WTC11 (cell line): ENCODE measurements around the gene SBK1. TPM values are rescaled to one million over a fixed set of nuclear protein-coding genes. Genes with fewer than 3 reads are reported as not detected.
"Not testable (repeated sequence)": the region's sequence is repeated elsewhere in the genome, so short reads cannot be mapped to it uniquely, and the experiment has no call there.

Experiments
- ATAC-seq: fragments of 200-7000 bp; cut with Tn5 transposase; 2 replicates; pipeline ENCODE4 v1.10.0; 2021; ENCODE audit warnings: mild to moderate bottlenecking, moderate library complexity
- Bru-seq: library from RNA; stranded (reverse); fragments of 400-500 nt; gene quantifications from one replicate; lab custom pipeline; 2021; lab: Mats Ljungman, UMichigan
- CTCF ChIA-PET: fragments of 300-600 bp; sonication (Branson Sonifier 250); formaldehyde crosslinking; loops from one replicate; lab custom pipeline; 2021; ENCODE audit warnings: antibody characterized with exemption; lab: Charles Lee
- POLR2A ChIA-PET: fragments of 350-600 bp; sonication (Branson Sonifier 250); formaldehyde crosslinking; loops from one replicate; lab custom pipeline; 2021; ENCODE audit warnings: antibody characterized with exemption; lab: Charles Lee
- DNase-seq: peaks from one replicate; pipeline ENCODE4 v3.0.0; 2021; ENCODE audit warnings: low spot score
- H3K27ac Mint-ChIP-seq: 2 replicates; pipeline ENCODE4 v1.8.0; 2021; ENCODE audit warnings: mixed read lengths
- H3K27me3 Mint-ChIP-seq: 2 replicates; pipeline ENCODE4 v1.8.0; 2021; ENCODE audit warnings: low read depth, mild to moderate bottlenecking, moderate library complexity, mixed read lengths
- H3K36me3 Mint-ChIP-seq: 2 replicates; pipeline ENCODE4 v1.8.0; 2021; ENCODE audit warnings: mixed read lengths
- H3K4me1 Mint-ChIP-seq: 2 replicates; pipeline ENCODE4 v1.8.0; 2022; ENCODE audit warnings: mixed read lengths
- H3K4me3 Mint-ChIP-seq: 2 replicates; pipeline ENCODE4 v1.8.0; 2021; ENCODE audit warnings: mild to moderate bottlenecking, moderate library complexity, mixed read lengths
- H3K9me3 Mint-ChIP-seq: 2 replicates; pipeline ENCODE4 v1.8.0; 2021; ENCODE audit warnings: mixed read lengths
- AFF4 ChIP-seq: sonication (generic); formaldehyde crosslinking; IDR thresholded peaks from 2 replicates; pipeline ENCODE4 v1.8.1; 2023; ENCODE audit warnings: mild to moderate bottlenecking, missing genetic modification reagents, borderline replicate concordance
- ATF3 ChIP-seq: sonication (generic); formaldehyde crosslinking; conservative IDR thresholded peaks from 2 replicates; pipeline ENCODE4 v1.8.1; 2022; ENCODE audit warnings: mild to moderate bottlenecking, missing genetic modification reagents
- CREB1 ChIP-seq: sonication (generic); formaldehyde crosslinking; IDR thresholded peaks from 2 replicates; pipeline ENCODE4 v1.8.0; 2023; ENCODE audit warnings: mild to moderate bottlenecking, missing genetic modification reagents
- E2F1 ChIP-seq: sonication (generic); formaldehyde crosslinking; IDR thresholded peaks from 2 replicates; pipeline ENCODE4 v1.8.0; 2022; ENCODE audit warnings: mild to moderate bottlenecking, missing genetic modification reagents
- FOXK1 ChIP-seq: sonication (generic); formaldehyde crosslinking; IDR thresholded peaks from 2 replicates; pipeline ENCODE4 v1.8.0; 2022; ENCODE audit warnings: mild to moderate bottlenecking, moderate library complexity, missing genetic modification reagents
- FOXP1 ChIP-seq: sonication (generic); formaldehyde crosslinking; IDR thresholded peaks from 2 replicates; pipeline ENCODE4 v1.8.0; 2022; ENCODE audit warnings: missing genetic modification reagents, mild to moderate bottlenecking, moderate library complexity, borderline replicate concordance
- GRHL2 ChIP-seq: fragments of 250-450 bp; sonication (Bioruptor Pico); IDR thresholded peaks from 2 replicates; pipeline ENCODE4 v1.8.0; 2022; ENCODE audit warnings: mild to moderate bottlenecking, moderate library complexity; ENCODE audit not compliant: insufficient replicate concordance, severe bottlenecking
- JUN ChIP-seq: sonication (generic); formaldehyde crosslinking; IDR thresholded peaks from 2 replicates; pipeline ENCODE4 v1.8.0; 2023; ENCODE audit warnings: mild to moderate bottlenecking, missing genetic modification reagents
- MXD4 ChIP-seq: fragments of 250-450 bp; sonication (Bioruptor Pico); IDR thresholded peaks from 2 replicates; pipeline ENCODE4 v1.8.0; 2021; ENCODE audit warnings: mild to moderate bottlenecking, moderate library complexity, borderline replicate concordance
- NR3C1 ChIP-seq: sonication (generic); formaldehyde crosslinking; conservative IDR thresholded peaks from 2 replicates; pipeline ENCODE4 v1.8.1; 2023; ENCODE audit warnings: low read depth, mild to moderate bottlenecking, missing genetic modification reagents
- SMAD3 ChIP-seq: sonication (generic); formaldehyde crosslinking; IDR thresholded peaks from 2 replicates; pipeline ENCODE4 v1.8.0; 2022; ENCODE audit warnings: missing genetic modification reagents, mild to moderate bottlenecking, borderline replicate concordance
- SP1 ChIP-seq: sonication (generic); formaldehyde crosslinking; conservative IDR thresholded peaks from 2 replicates; pipeline ENCODE4 v1.8.1; 2022; ENCODE audit warnings: missing genetic modification reagents
- TP53 ChIP-seq: sonication (generic); formaldehyde crosslinking; IDR thresholded peaks from 2 replicates; pipeline ENCODE4 v1.8.1; 2023; ENCODE audit warnings: mild to moderate bottlenecking, missing genetic modification reagents
- ZNF121 ChIP-seq: sonication (generic); formaldehyde crosslinking; IDR thresholded peaks from 2 replicates; pipeline ENCODE4 v1.8.0; 2023; ENCODE audit warnings: missing genetic modification reagents
- long read RNA-seq, 3 experiments: library from RNA in 1 of 3; library from capped mRNA in 1 of 3; library from polyadenylated mRNA in 1 of 3; unstranded in 2 of 3; stranded (forward) in 1 of 3; transcript quantifications; one replicate each; pipeline ENCODE4 v2.0.0, GENCODE V29; 2021
- total RNA-seq: library from RNA; stranded (reverse); gene quantifications from 3 replicates; pipeline ENCODE4 v1.2.3, GENCODE V29; 2021
- TF ChIP-seq, protein P1 (sequence below): sonication (generic); formaldehyde crosslinking; IDR thresholded peaks from 2 replicates; pipeline ENCODE4 v1.8.0; 2022; ENCODE audit warnings: mild to moderate bottlenecking, missing genetic modification reagents
- TF ChIP-seq, protein P2 (sequence below): sonication (generic); formaldehyde crosslinking; IDR thresholded peaks from 2 replicates; pipeline ENCODE4 v1.8.0; 2022; ENCODE audit warnings: missing genetic modification reagents
- TF ChIP-seq, protein P3 (sequence below): sonication (generic); formaldehyde crosslinking; IDR thresholded peaks from 2 replicates; pipeline ENCODE4 v1.8.1; 2022; ENCODE audit warnings: low read depth, missing genetic modification reagents, borderline replicate concordance

Gene SBK1
- total RNA-seq, result 79.4 to 85.7 TPM (median 82.6 TPM) in 3 replicates
- Bru-seq, nascent RNA, result percentile 77 among the genes with signal in this experiment
- long read RNA-seq, experiment 1, full-length matches to known transcripts, result 379 of 514 reads
- long read RNA-seq, experiment 1, partial matches to known transcripts, result 46 of 514 reads
- long read RNA-seq, experiment 1, other reads (novel, unspliced or antisense), result 89 of 514 reads
- long read RNA-seq, experiment 2, full-length matches to known transcripts, result 33 of 114 reads
- long read RNA-seq, experiment 2, partial matches to known transcripts, result 80 of 114 reads
- long read RNA-seq, experiment 2, other reads (novel, unspliced or antisense), result 1 of 114 reads
- long read RNA-seq, experiment 3, result 0 reads

DNA sequence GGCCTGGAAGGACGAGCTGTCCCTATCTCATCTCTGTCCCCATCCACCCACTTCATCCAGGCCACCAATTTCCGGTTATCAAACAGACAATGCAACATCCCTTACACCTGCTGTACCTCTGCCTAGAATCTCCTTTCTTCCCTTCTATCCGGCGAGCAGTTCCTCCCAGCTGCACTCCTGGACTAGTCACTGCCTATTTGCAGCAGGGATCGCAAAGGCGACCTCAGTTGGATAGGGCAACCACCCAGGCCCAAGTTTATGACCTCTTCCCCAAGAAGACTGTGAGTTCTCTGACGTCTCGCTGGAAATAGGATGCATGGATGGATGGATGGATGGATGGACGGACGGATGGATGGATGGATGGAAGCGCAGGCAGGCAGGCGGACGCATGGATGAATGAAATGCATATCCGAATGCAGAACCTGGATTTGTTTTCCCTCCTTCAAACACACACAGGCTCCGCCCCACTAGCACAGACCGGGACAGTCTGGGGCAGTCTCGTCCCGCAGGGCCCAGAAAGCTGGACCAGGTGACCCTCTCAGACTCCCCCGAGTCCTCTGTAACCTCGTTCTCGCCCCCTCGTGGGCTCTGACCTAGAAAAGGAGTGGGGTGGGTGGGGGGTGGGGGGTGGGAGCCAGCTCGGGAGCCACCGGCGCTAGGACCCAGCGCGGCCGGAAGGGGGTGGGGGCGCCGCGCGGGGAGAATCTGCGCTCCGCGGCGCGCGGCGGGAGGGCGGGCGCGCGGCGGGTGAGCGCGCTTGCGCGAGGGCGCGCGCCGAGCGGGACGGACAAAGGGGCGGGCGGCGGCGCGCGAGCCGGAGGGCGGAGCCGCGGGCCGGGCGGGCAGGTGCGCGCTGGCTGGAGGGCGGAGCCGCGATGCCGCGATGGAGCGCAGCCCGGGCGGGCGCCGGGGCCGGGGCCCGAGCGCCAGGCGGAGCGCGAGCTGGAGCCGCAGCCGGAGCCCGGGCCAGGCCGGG, at the start of gene SBK1:
SBK1 (plus strand) TSS at position 875 of the 976 bp plus-strand sequence. CDS start 24,867 bp downstream, outside the sequence.
- Mint-ChIP-seq H3K4me3 (peak within 1 kb of the TSS; percentile 91), H3K9me3 (no peaks in the 10 kb centered on the region), H3K27ac (peak within 1 kb of the TSS; percentile 82), H3K4me1 (peaks cover 44% of the 10 kb centered on the region), H3K36me3 (peaks cover 20% of the 10 kb centered on the region), H3K27me3 (no peaks in the 10 kb centered on the region)
- POLR2A ChIA-PET, result interaction anchor here (1.0 to 1.5 kb wide), 3 partner anchors 9 to 14 kb away, joined by 3 to 5 read pairs (median 3); no protein-coding TSS in a partner anchor
- ATAC-seq (peak; percentile 74), DNase-seq (peak; percentile 80)
- CTCF ChIA-PET, result interaction anchor here (0.7 to 3.4 kb wide), 6 partner anchors 10 to 201 kb away, joined by 3 to 14 read pairs (median 8); no protein-coding TSS in a partner anchor
- TF ChIP-seq SP1 (CRISPR knock-in tag) (peak; percentile 70), ZNF121 (CRISPR knock-in tag) (no peak), ATF3 (CRISPR knock-in tag) (no peak), FOXK1 (CRISPR knock-in tag) (0 out of 2 replicates have a peak, but pooled peaks have one; percentile 37), CREB1 (CRISPR knock-in tag) (no peak), SMAD3 (no peak), FOXP1 (CRISPR knock-in tag) (0 out of 2 replicates have a peak, but pooled peaks have one; percentile 25)
- TF ChIP-seq, protein P1, sequence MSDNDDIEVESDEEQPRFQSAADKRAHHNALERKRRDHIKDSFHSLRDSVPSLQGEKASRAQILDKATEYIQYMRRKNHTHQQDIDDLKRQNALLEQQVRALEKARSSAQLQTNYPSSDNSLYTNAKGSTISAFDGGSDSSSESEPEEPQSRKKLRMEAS (CRISPR knock-in tag), result peak; percentile 65; the same call in 1 of the 2 replicates

GRCh38 chr16:28249483-28249882, 42.8 kb upstream of the SBK1 start:
- H3K4me3 Mint-ChIP-seq, H3K27me3 Mint-ChIP-seq, CTCF ChIA-PET, POLR2A ChIA-PET, H3K27ac Mint-ChIP-seq, DNase-seq, H3K9me3 Mint-ChIP-seq, H3K36me3 Mint-ChIP-seq, ATAC-seq: not testable (repeated sequence)
- H3K4me1 Mint-ChIP-seq, result peaks cover 31% of the 10 kb centered on the region

- 0 out of 2 replicates have a peak, but pooled peaks cover 7% of the 10 kb centered on the region for H3K9me3 Mint-ChIP-seq
- peaks cover 43% of the 10 kb centered on the region for H3K4me1 Mint-ChIP-seq
- H3K4me3 Mint-ChIP-seq, result no peak overlapping the region
- H3K36me3 Mint-ChIP-seq, result no peaks in the 10 kb centered on the region
- DNase-seq, result no peak
- ATAC-seq, result peak; percentile 38
- ChIA-PET CTCF (no interaction called here), POLR2A (no interaction called here)
- no peaks in the 10 kb centered on the region; the same call in 1 of the 2 replicates for H3K27me3 Mint-ChIP-seq
- H3K27ac Mint-ChIP-seq, result no peak overlapping the region
- no peak for TF ChIP-seq MXD4 (CRISPR knock-in tag)
- TF ChIP-seq NR3C1 (CRISPR knock-in tag), result no peak
- TF ChIP-seq TP53, result no peak
- no peak for TF ChIP-seq GRHL2 (CRISPR knock-in tag)
- TF ChIP-seq, protein P2, sequence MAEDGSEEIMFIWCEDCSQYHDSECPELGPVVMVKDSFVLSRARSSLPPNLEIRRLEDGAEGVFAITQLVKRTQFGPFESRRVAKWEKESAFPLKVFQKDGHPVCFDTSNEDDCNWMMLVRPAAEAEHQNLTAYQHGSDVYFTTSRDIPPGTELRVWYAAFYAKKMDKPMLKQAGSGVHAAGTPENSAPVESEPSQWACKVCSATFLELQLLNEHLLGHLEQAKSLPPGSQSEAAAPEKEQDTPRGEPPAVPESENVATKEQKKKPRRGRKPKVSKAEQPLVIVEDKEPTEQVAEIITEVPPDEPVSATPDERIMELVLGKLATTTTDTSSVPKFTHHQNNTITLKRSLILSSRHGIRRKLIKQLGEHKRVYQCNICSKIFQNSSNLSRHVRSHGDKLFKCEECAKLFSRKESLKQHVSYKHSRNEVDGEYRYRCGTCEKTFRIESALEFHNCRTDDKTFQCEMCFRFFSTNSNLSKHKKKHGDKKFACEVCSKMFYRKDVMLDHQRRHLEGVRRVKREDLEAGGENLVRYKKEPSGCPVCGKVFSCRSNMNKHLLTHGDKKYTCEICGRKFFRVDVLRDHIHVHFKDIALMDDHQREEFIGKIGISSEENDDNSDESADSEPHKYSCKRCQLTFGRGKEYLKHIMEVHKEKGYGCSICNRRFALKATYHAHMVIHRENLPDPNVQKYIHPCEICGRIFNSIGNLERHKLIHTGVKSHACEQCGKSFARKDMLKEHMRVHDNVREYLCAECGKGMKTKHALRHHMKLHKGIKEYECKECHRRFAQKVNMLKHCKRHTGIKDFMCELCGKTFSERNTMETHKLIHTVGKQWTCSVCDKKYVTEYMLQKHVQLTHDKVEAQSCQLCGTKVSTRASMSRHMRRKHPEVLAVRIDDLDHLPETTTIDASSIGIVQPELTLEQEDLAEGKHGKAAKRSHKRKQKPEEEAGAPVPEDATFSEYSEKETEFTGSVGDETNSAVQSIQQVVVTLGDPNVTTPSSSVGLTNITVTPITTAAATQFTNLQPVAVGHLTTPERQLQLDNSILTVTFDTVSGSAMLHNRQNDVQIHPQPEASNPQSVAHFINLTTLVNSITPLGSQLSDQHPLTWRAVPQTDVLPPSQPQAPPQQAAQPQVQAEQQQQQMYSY (CRISPR knock-in tag), result no peak
- TF ChIP-seq AFF4, result no peak
- TF ChIP-seq, protein P3, sequence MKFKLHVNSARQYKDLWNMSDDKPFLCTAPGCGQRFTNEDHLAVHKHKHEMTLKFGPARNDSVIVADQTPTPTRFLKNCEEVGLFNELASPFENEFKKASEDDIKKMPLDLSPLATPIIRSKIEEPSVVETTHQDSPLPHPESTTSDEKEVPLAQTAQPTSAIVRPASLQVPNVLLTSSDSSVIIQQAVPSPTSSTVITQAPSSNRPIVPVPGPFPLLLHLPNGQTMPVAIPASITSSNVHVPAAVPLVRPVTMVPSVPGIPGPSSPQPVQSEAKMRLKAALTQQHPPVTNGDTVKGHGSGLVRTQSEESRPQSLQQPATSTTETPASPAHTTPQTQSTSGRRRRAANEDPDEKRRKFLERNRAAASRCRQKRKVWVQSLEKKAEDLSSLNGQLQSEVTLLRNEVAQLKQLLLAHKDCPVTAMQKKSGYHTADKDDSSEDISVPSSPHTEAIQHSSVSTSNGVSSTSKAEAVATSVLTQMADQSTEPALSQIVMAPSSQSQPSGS (CRISPR knock-in tag), result no peak
- TF ChIP-seq JUN, result no peak
- TF ChIP-seq E2F1 (CRISPR knock-in tag), result no peak
Observed at GRCh38 chr16:28250999-28251398, 41.3 kb upstream of the SBK1 start.
